K562 (cell line): ENCODE results near the gene SH3PXD2B. TPM values are rescaled to one million over a fixed set of nuclear protein-coding genes. Genes with fewer than 3 reads are reported as not detected.

ENCODE experiments used
- ATAC-seq: fragments of 200-7000 bp; cut with Tn5 transposase; 3 replicates; pipeline ENCODE4 v1.9.1; 2020; ENCODE audit warnings: moderate library complexity
- BruUV-seq: library from RNA; stranded (reverse); fragments of 400-500 nt; replicated peaks from 2 replicates; lab custom pipeline; 2021; lab: Mats Ljungman, UMichigan
- CTCF ChIA-PET: fragments of 300-600 bp; formaldehyde crosslinking; extraction: SDS; loops from one replicate; lab custom pipeline; 2021; ENCODE audit warnings: low intra/inter-chr PET ratio; lab: Yijun Ruan, JAX
- POLR2A ChIA-PET: fragments of 300-600, 350-650 bp; sonication (Branson Sonifier 250); formaldehyde crosslinking; extraction: SDS; loops from one replicate; lab custom pipeline; 2021; ENCODE audit warnings: antibody characterized with exemption, inconsistent platforms; lab: Yijun Ruan, JAX
- DNase-seq, 4 experiments: peaks; one replicate each; pipeline versions ENCODE4 v3.0.0 to v3.0.0-alpha.2; 2011 to 2018; ENCODE audit warnings: low spot score in 3 of 4, mixed read lengths in 3 of 4; ENCODE audit errors: extremely low read depth in 1 of 4
- FAIRE-seq: peaks from 2 replicates; lab custom pipeline; 2011; peaks lifted over from hg19 to GRCh38; lab: Jason Lieb, UNC
- H2AFZ ChIP-seq: 2 replicates; pipeline ENCODE4 v1.6.0; 2011; ENCODE audit warnings: low read depth, low read length, control low read depth, inconsistent platforms
- H3K27ac ChIP-seq: fragments of 200-600 bp; 3 replicates; pipeline ENCODE4 v1.8.0; 2011; ENCODE audit warnings: low read depth, mild to moderate bottlenecking, control low read depth, inconsistent platforms, low read length, moderate library complexity, mixed read lengths; ENCODE audit errors: extremely low read depth
- H3K27me3 ChIP-seq, 2 experiments: fragments of 300-600 bp in 1 of 2; 2 replicates in 1 of 2; 3 replicates in 1 of 2; pipeline versions ENCODE4 v1.6.0 to v1.8.0; 2011; ENCODE audit warnings: inconsistent platforms in 2 of 2, low read length in 2 of 2, mild to moderate bottlenecking in 1 of 2, mixed read lengths in 1 of 2, moderate library complexity in 1 of 2; ENCODE audit not compliant: control insufficient read depth in 2 of 2, insufficient read depth in 2 of 2
- H3K36me3 ChIP-seq: fragments of 300-600 bp; 3 replicates; pipeline ENCODE4 v1.8.0; 2011; ENCODE audit warnings: mild to moderate bottlenecking, low read length, inconsistent platforms; ENCODE audit not compliant: control insufficient read depth, insufficient read depth
- H3K4me1 ChIP-seq, 2 experiments: fragments of 200-600 bp in 1 of 2; replicated peaks in 1 of 2; 2 replicates in 1 of 2; 3 replicates in 1 of 2; pipeline versions ENCODE4 v1.5.1 to v1.8.0; 2011; ENCODE audit warnings: inconsistent platforms in 2 of 2, low read length in 2 of 2, mild to moderate bottlenecking in 1 of 2, mixed read lengths in 1 of 2, moderate library complexity in 1 of 2; ENCODE audit not compliant: control insufficient read depth in 2 of 2, insufficient read depth in 2 of 2
- H3K4me2 ChIP-seq: 2 replicates; pipeline ENCODE4 v1.6.1; 2011; ENCODE audit warnings: low read length, control low read depth, inconsistent platforms, mixed read lengths; ENCODE audit not compliant: insufficient read depth
- H3K4me3 ChIP-seq: fragments of 200-600 bp; sonication (generic), shearing (Covaris generic); 2 replicates; pipeline ENCODE4 v1.5.1; 2016; ENCODE audit warnings: control low read depth, inconsistent platforms
- H3K79me2 ChIP-seq: fragments of 200-600 bp; 3 replicates; pipeline ENCODE4 v1.8.0; 2011; ENCODE audit warnings: low read length, inconsistent platforms; ENCODE audit not compliant: control insufficient read depth, insufficient read depth
- H3K9ac ChIP-seq, 2 experiments: 2 replicates each; pipeline versions ENCODE4 v1.6.0 to v1.6.1; 2011; ENCODE audit warnings: low read depth in 2 of 2, low read length in 2 of 2, control low read depth in 1 of 2, inconsistent platforms in 1 of 2, mild to moderate bottlenecking in 1 of 2, mixed read lengths in 1 of 2; ENCODE audit not compliant: insufficient read depth in 1 of 2
- H3K9me1 ChIP-seq: one replicate; pipeline ENCODE4 v1.6.0; 2011; ENCODE audit warnings: inconsistent platforms, mild to moderate bottlenecking, low read length, moderate library complexity; ENCODE audit not compliant: control insufficient read depth, insufficient read depth
- H3K9me3 ChIP-seq: replicated peaks from 2 replicates; pipeline ENCODE4 v1.5.1; 2011; ENCODE audit warnings: low read depth, low read length, inconsistent platforms; ENCODE audit not compliant: control insufficient read depth, insufficient read depth
- H4K20me1 ChIP-seq: replicated peaks from 2 replicates; pipeline ENCODE4 v1.6.1; 2011; ENCODE audit warnings: low read length, inconsistent platforms, mixed read lengths; ENCODE audit not compliant: control insufficient read depth, insufficient read depth
- CBX5 ChIP-seq: IDR thresholded peaks from 2 replicates; pipeline ENCODE4 v1.6.1; 2014; ENCODE audit warnings: low read depth, borderline replicate concordance
- FOXP1 ChIP-seq: sonication (generic); formaldehyde crosslinking; IDR thresholded peaks from 2 replicates; pipeline ENCODE4 v1.8.0; 2022; ENCODE audit warnings: mild to moderate bottlenecking, missing genetic modification reagents
- KLF16 ChIP-seq: IDR thresholded peaks from 2 replicates; pipeline ENCODE4 v1.6.1; 2016; ENCODE audit warnings: antibody characterized with exemption
- MTA1 ChIP-seq: fragments of 450-650 bp; IDR thresholded peaks from 2 replicates; pipeline ENCODE4 v1.6.1; 2017; ENCODE audit warnings: borderline replicate concordance
- RUNX1 ChIP-seq: sonication (generic); IDR thresholded peaks from 2 replicates; pipeline ENCODE4 v1.6.1; 2016; ENCODE audit warnings: antibody characterized with exemption, low read depth
- WGBS: fragments of 100-300 bp; shearing (Covaris generic); methylation state at CpG from one replicate; pipeline ENCODE4 v1.1.6; 2016; ENCODE audit warnings: low coverage, mixed read lengths; ENCODE audit not compliant: insufficient coverage; ENCODE audit errors: missing lambda C conversion rate; 5-methylcytosine and 5-hydroxymethylcytosine counted together
- in situ Hi-C: fragments of 300-500 bp; cut with MboI; formaldehyde crosslinking; loops from 4 replicates; pipeline ENCODE4 v1.15.0; 2018; ENCODE audit warnings: inconsistent platforms, mixed read lengths
- intact Hi-C: fragments of 100-400 bp; cut with micrococcal nuclease; formaldehyde crosslinking; loops from 2 replicates; pipeline ENCODE4 v1.14.2; 2022
- polyA plus RNA-seq, 8 experiments: library from polyadenylated mRNA; depleted of rRNA in 4 of 8; stranded (reverse) in 5 of 8; unstranded in 3 of 8; fragments of >200 nt; fragmentation: Nextera tagmentation in 2 of 8; fragmentation: Illumina TruSeq in 1 of 8; extraction: Ambion mirVana in 2 of 8; extraction: Trizol in 1 of 8; gene quantifications; 2 replicates each; pipeline versions ENCODE4 v1.2.1 to v1.2.3, GENCODE V29; 2011 to 2014; ENCODE audit warnings: inconsistent platforms in 1 of 8, missing spikeins in 1 of 8
- total RNA-seq, 7 experiments: library from RNA; depleted of rRNA in 6 of 7; stranded (reverse); fragments of >200 nt in 6 of 7; fragmentation: Illumina TruSeq in 2 of 7; extraction: Trizol in 2 of 7; gene quantifications; 2 replicates each; pipeline versions ENCODE4 v1.2.1 to v1.2.3, GENCODE V29; 2011 to 2021; ENCODE audit warnings: low replicate concordance in 1 of 7
- TF ChIP-seq, protein P1 (sequence below): sonication (generic); formaldehyde crosslinking; IDR thresholded peaks from 2 replicates; pipeline ENCODE4 v1.8.1; 2023; ENCODE audit warnings: missing genetic modification reagents, mild to moderate bottlenecking, borderline replicate concordance
- TF ChIP-seq, protein P2 (sequence below): fragments of 200-800 bp; sonication (Bioruptor generic); IDR thresholded peaks from 2 replicates; pipeline ENCODE4 v1.6.1; 2017; ENCODE audit warnings: missing genetic modification characterization, missing compliant biosample characterization
- TF ChIP-seq, protein P3 (sequence below): conservative IDR thresholded peaks from 2 replicates; pipeline ENCODE4 v1.6.1; 2011; ENCODE audit warnings: low read depth, mild to moderate bottlenecking, low read length; ENCODE audit not compliant: control insufficient read depth
- TF ChIP-seq, protein P4 (sequence below): sonication (generic); formaldehyde crosslinking; IDR thresholded peaks from 2 replicates; pipeline ENCODE4 v1.8.0; 2023; ENCODE audit warnings: mild to moderate bottlenecking, missing genetic modification reagents

SH3PXD2B gene
- total and polyA plus RNA-seq, 9 of the 15 experiments (the other 6 are each of a cell fraction or from before 2014, with no cell fraction given), result 0.04 to 0.66 (median 0.19) TPM

DNA sequence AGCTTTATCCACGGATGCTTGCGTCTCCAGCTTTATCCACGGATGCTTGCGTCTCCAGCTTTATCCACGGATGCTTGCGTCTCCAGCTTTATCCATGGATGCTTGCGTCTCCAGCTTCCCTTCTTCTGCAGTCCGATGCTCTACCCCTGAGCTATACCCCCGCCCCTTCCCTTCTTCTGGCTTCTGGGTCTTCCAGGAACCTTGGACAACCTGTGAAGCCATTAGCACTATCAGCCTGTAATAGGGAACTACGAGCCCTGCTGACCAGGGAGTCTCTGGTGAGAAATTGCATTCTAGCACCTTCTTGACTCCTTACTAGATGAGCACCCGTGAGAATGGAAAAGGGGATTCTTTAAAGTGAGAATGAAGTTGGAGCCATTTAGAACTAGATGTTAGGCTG, 39.1 kb upstream of the SH3PXD2B start (continued):
- TF ChIP-seq, protein P1, sequence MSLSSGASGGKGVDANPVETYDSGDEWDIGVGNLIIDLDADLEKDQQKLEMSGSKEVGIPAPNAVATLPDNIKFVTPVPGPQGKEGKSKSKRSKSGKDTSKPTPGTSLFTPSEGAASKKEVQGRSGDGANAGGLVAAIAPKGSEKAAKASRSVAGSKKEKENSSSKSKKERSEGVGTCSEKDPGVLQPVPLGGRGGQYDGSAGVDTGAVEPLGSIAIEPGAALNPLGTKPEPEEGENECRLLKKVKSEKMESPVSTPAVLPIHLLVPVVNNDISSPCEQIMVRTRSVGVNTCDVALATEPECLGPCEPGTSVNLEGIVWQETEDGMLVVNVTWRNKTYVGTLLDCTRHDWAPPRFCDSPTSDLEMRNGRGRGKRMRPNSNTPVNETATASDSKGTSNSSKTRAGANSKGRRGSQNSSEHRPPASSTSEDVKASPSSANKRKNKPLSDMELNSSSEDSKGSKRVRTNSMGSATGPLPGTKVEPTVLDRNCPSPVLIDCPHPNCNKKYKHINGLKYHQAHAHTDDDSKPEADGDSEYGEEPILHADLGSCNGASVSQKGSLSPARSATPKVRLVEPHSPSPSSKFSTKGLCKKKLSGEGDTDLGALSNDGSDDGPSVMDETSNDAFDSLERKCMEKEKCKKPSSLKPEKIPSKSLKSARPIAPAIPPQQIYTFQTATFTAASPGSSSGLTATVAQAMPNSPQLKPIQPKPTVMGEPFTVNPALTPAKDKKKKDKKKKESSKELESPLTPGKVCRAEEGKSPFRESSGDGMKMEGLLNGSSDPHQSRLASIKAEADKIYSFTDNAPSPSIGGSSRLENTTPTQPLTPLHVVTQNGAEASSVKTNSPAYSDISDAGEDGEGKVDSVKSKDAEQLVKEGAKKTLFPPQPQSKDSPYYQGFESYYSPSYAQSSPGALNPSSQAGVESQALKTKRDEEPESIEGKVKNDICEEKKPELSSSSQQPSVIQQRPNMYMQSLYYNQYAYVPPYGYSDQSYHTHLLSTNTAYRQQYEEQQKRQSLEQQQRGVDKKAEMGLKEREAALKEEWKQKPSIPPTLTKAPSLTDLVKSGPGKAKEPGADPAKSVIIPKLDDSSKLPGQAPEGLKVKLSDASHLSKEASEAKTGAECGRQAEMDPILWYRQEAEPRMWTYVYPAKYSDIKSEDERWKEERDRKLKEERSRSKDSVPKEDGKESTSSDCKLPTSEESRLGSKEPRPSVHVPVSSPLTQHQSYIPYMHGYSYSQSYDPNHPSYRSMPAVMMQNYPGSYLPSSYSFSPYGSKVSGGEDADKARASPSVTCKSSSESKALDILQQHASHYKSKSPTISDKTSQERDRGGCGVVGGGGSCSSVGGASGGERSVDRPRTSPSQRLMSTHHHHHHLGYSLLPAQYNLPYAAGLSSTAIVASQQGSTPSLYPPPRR, result no peak

DNA sequence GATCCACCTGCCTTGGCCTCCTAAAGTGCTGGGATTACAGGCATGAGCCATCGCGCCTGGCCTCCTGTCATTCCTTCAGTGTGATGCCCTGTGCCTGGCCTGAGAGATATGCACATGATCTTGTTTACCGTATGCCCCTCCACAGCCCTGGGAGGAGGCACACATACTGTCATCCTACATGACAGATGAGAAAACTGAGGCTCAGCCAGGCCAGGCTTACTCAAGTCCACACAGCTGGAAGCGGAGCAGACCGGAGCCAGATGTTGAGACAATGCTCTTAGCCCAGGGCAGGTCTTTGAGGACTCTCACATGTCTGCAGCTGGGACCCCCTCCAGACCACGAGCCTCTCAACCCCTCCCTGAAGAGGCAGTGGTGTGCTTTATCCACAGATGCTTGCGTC, 38.7 kb upstream of the SH3PXD2B start:
- ChIA-PET POLR2A (interaction anchor here (0.7 to 1.1 kb wide), 2 partner anchors 204 to 206 kb away, joined by 4 read pairs; no protein-coding TSS in a partner anchor), CTCF (no interaction called here)
- Histone ChIP-seq H3K27me3 (peaks cover 35 to 86% of the 10 kb centered on the region in 2 experiments; a peak in 4 of 5 replicates), H3K27ac (no peak overlapping the region), H4K20me1 (peaks cover 7% of the 10 kb centered on the region; the same call in 1 of the 2 replicates), H3K36me3 (no peaks in the 10 kb centered on the region), H2AFZ (no peak overlapping the region), H3K9me1 (no peaks in the 10 kb centered on the region), H3K4me3 (no peak overlapping the region), H3K4me1 (no peaks in the 10 kb centered on the region; a peak in 1 of 5 replicates), H3K9me3 (no peaks in the 10 kb centered on the region), H3K9ac (no peak overlapping the region), H3K79me2 (no peaks in the 10 kb centered on the region), H3K4me2 (no peak overlapping the region)
- no TSS peak for BruUV-seq
- FAIRE-seq (no peak), DNase-seq (no peak), ATAC-seq (no peak)
- in situ Hi-C loops, result no loop called here
- WGBS, result 4% methylated on average over 7 of the region's 7 CpGs
- intact Hi-C loops, result no loop called here
- TF ChIP-seq, protein P2, sequence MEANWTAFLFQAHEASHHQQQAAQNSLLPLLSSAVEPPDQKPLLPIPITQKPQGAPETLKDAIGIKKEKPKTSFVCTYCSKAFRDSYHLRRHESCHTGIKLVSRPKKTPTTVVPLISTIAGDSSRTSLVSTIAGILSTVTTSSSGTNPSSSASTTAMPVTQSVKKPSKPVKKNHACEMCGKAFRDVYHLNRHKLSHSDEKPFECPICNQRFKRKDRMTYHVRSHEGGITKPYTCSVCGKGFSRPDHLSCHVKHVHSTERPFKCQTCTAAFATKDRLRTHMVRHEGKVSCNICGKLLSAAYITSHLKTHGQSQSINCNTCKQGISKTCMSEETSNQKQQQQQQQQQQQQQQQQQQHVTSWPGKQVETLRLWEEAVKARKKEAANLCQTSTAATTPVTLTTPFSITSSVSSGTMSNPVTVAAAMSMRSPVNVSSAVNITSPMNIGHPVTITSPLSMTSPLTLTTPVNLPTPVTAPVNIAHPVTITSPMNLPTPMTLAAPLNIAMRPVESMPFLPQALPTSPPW, result no peak
- no peak for TF ChIP-seq CBX5
- TF ChIP-seq FOXP1 (CRISPR knock-in tag), result no peak
- TF ChIP-seq, protein P3, sequence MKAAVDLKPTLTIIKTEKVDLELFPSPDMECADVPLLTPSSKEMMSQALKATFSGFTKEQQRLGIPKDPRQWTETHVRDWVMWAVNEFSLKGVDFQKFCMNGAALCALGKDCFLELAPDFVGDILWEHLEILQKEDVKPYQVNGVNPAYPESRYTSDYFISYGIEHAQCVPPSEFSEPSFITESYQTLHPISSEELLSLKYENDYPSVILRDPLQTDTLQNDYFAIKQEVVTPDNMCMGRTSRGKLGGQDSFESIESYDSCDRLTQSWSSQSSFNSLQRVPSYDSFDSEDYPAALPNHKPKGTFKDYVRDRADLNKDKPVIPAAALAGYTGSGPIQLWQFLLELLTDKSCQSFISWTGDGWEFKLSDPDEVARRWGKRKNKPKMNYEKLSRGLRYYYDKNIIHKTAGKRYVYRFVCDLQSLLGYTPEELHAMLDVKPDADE, result no peak
- TF ChIP-seq, protein P4, sequence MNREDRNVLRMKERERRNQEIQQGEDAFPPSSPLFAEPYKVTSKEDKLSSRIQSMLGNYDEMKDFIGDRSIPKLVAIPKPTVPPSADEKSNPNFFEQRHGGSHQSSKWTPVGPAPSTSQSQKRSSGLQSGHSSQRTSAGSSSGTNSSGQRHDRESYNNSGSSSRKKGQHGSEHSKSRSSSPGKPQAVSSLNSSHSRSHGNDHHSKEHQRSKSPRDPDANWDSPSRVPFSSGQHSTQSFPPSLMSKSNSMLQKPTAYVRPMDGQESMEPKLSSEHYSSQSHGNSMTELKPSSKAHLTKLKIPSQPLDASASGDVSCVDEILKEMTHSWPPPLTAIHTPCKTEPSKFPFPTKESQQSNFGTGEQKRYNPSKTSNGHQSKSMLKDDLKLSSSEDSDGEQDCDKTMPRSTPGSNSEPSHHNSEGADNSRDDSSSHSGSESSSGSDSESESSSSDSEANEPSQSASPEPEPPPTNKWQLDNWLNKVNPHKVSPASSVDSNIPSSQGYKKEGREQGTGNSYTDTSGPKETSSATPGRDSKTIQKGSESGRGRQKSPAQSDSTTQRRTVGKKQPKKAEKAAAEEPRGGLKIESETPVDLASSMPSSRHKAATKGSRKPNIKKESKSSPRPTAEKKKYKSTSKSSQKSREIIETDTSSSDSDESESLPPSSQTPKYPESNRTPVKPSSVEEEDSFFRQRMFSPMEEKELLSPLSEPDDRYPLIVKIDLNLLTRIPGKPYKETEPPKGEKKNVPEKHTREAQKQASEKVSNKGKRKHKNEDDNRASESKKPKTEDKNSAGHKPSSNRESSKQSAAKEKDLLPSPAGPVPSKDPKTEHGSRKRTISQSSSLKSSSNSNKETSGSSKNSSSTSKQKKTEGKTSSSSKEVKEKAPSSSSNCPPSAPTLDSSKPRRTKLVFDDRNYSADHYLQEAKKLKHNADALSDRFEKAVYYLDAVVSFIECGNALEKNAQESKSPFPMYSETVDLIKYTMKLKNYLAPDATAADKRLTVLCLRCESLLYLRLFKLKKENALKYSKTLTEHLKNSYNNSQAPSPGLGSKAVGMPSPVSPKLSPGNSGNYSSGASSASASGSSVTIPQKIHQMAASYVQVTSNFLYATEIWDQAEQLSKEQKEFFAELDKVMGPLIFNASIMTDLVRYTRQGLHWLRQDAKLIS (CRISPR knock-in tag), result no peak
- TF ChIP-seq MTA1, result no peak
- TF ChIP-seq RUNX1, result no peak
- no peak for TF ChIP-seq KLF16
